Hematopoietic multipotent progenitor cell treated with erythropoietin and hydrocortisone succinate and interleukin-3 and kit ligand, for 8 days (in vitro differentiated cells): ENCODE measurements around the gene PNPLA7.
"Not testable (repeated sequence)": the region's sequence is repeated elsewhere in the genome, so short reads cannot be mapped to it uniquely, and the experiment has no call there.

Experiments
- DNase-seq: peaks from one replicate; pipeline ENCODE4 v3.0.0-alpha.2; 2015

Gene PNPLA7

DNA sequence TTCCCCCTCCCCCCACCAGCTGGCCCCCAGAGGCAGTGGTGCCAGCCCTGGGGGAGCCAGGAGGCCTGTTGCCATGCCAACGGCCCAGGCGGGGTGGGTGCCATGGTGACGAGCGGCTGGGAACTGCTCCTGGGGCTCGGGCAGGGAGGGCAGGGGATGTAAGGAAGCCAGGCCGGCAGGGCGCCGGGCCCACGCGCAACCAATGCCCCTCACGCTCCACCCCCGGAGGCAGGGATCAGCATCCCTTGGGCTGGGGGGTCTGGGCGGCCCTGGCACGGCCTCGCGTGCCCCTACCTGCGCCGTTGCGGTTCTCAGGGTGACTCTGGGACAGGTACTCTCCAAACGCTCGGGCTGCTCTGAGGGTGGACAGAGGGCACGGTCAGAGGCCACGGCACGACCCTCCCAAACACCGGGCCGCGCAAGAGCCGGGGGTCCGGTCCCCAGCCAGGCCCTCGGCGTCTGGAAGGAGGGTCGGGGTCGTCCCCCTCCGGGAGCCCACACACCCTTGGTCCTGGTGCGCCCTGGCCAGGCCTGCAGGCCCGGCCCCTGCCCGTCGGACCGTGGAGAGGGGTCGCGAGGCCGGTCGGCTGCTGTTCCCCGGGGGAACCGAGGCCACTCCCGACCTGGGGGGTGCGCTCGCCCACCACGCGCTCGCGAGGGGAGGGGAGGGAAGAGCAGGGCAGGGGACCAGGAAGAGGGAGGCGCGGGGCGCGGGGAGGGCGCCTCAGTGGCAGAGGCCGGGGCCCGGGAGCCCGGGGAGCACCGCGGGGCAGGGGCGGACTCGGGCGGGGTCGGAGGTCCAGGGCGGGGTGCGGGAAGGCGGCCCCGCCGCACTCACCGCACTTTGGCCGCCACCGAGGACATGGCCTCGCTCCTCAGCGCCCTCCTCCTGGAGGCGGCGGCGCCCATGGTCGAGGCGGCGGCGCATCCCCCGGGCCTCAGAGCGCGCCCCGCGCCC is 91.7 kb downstream of the PNPLA7 start:
- DNase-seq: no peak

DNA sequence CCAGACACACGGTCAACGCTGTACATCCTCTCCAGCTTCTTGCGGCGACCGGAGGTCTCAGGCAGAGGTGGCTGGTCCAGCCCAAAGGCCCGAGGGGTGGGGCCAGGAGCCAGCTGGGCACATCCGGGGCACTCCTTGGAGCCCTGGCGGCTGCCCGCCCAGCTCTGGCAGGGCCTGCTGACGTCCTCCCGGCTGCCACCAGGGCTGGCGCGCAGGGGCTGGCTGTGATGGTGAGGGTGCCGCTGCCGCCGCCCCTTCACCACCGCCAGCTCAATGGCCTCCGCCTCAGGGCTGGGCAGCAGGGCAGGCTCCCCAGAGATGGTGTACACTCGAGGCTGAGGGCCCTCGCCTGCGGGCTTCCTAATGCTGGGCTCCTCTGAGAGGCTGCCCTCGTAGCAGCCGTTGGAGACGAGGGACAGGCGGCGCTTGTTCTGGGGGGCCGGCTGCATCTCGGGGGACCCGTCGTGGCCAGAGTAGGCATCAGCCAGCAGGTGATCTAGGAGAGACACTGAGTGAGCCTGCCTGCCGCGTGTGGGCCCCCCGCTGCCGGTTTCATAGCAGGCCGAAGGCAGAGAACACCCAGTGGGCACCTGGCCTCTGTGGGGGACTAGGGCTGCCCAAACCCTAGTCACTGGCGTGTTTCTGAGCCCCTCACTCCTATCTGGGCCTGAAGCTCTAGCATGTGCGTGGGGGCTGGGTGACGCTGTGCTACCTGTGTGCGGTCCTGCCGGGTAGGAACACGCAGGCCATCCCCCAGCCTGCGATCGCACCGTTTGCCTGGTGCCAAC is 92.6 kb downstream of the PNPLA7 start:
- DNase-seq: no peak

DNA sequence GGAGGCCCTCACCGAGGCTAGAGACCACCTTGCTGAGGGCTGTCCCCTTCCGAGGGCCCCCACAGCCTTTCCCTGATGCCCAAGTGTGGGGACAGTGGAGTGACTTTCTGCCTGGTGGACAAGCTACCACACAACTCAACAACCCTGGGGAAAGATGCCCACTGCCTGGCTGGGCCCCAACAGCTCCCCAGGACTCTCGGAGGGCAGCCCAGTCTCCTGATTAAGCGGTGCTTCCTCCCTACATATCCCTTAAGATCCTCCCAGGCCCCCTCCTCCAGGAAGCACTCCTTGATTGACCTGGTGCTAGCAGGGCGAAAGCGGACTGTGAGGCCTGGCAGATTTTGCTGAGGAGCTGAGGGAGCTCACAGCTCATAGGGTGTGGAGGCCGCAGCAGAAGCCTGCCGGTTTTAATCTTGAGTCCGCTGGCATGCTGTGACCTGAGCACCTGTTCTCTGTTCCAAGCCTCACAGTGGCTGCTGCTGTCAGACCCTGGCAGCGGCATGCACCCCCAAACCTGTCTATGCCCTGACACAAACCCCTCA is 93.3 kb downstream of the PNPLA7 start:
- no peak for DNase-seq

DNA sequence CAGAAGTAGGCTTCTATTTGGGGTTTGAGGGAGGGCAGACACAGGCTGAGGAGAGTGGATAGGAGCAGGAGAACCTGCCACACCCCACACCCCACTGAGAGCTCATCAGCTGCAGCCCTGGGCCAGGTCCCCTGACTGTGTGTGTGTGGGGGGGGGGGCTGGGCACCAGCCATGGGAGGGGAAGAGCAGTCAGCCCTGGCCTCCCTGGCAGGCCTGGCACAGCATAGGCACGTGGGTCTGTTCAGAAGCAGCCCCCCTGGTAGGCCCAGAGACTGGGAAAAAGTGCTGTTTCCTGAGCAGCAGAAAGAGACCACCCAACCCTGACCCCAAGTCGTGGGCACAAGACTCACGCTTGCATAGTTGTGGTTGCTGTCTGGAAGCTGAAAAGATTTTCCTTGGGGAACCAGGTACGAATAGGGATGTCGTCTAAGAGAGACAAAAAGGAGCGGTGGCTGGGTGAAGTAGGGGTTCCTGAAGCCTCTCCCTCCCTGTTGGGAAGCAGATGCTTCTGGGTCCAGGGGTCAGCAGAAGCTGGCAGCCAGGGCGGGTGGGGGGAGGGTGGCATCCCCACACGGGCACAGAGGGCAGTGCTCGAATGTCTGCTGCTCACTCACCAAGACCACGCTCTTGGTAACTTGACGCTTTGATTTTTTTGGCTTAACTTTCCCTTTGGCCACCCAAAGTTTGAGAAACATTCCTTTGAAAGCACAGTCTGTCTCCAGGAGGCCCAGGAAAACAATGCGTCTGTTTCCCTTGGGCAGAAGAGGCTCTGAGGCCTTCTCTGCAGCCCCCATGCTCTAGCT is 93.9 kb downstream of the PNPLA7 start:
- no peak for DNase-seq

DNA sequence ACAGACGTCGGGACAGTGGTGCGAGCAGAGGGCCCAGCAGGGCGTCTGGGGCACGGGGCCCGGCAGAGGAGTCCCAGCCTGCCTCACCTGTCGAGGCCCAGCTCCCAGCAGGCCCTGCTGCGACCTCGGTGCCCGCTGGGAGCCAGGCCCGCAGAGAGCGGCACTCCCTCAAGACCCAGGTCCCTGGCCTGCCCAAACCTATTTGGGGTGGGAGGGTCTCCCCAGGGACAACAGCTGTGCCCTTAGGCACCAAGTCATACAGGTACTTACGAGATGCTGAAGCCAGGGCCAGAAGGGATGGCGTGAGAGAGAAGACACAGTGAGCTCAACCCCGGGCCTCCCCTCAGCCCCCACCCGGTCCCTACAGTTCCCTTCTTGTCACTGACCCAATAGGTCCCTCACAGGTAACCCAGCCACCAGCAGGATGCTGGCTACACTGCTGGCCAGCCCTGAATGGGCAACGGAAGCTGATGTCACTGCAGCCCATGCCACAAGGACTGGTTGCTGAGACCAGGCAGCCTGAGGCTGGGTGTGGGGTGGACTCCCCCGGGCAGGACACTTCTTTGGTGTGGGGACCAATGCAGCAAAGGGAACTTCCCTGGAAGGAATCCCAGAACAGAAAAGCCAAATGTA is 94.7 kb downstream of the PNPLA7 start:
- no peak for DNase-seq

DNA sequence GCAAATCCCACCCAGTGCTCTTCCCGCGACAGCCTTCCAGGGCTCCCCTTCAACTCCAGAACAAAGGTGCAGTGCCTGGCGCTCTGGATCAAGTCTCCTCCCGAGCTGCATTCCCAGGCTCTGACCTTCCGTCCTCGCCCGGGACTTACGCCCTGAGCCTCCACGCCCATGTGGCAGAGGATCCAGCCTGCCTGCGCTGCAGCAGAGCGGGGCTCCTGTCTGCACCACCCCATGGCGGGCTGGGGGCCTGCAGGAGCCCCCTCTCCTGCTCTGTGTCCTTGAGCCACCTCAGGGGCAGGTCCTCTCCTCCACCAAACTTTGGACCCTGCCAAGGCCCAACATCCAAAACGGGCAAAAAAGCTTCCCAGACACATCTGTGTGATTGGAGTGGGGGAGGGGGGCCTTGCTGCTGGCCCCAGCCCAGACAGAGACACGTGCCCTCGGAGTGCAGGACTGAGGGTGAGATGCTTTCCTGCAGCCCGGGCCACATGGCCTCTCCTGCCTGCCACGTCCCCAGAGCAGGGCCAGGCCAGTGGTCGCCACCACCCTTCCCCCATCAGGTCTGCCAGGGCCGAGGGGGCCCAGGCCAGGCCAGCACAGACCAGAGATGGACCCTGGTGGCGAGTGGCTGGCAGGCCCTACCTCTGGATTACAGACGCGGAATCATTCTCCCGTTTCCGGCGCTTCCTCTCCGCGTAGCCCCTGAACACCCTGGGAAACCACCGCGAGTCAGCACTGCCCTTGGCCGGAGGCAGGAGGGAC is 95.4 kb downstream of the PNPLA7 start:
- peak; percentile 15 for DNase-seq

DNA sequence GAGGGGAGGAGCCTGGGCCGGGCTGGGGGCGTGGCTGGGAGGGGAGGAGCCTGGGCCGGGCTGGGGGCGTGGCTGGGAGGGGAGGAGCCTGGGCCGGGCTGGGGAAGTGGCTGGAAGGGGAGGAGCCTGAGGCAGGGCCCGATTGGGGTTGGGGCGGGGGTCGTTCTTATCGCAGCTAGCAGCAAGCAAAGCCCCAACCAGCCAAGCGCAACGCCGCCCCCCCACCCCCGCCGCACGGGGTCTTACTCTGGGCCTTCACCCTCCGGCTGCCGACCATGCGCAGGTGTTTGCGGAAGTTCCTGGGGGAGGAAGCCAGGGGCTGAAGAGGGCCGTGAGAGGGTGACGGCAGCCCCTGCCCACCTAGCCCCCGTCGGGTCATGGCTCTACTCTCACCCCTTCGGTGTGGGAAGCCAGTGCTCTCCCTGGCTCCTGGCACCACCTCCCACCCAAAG is 96.0 kb downstream of the PNPLA7 start:
- peak; percentile 30 for DNase-seq

DNA sequence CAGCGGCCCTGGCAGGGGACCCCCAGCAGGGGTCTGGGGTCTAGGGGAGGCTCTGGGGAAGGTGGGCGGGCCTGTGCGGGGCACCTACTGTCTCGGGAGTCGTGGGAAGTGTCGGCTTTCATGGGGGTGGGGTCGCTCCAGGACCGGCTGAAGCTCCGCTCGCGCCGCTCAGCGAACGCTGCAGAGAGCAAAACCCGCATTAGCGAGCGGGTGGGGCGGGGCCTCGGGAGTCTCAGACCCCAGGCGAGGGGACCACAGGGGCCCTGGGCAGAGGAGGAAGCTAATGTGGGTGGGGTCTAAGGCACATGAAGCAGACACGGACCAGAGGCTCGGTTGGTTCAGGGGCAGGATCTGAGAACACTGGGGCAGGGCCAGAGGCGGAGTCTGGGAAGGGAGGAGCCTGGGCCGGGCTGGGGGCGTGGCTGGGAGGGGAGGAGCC is 96.5 kb downstream of the PNPLA7 start:
- DNase-seq: peak; percentile 72

DNA sequence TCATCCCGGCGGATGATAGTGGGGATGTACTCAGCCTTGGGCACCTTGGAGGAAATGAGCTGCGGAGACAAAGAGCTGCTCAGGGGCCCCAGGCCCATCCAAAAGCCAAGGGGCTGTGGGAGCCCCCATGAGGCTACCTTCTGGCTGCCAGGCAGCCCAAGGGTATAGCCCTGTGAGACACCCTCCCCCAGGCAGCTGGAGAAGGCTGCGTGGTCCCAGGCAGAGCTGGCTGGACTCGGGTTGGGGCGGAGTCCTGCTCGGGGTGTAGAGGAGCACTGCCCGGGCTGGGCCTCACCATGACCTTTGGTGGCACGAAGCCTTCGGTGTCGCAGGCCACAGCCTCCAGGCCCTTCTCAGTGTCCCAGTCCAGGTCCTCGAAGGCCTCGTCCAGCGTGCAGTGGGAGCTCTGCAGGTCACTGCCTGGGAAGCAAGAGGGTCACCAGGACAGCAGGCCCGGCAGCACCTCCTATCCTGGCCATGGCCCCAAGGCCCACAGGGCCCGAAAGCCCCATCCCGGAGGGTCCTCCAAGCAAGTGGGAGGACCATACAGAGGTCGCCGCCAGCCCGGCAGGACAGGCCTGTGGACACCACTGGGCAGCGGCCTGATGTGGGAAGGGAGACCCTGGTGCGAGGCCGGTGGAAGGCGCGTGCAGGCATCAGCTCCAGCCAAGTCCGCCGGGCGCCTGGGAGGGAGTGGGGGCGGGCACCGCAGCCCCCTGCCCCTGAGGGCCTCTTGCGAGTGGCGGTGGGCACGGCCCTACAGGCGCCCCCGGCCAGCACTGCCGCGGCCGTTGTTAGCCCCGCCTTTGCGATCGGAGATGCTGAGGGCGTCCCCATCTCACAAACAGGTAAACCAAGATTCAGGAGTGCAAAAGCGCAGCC is 97.2 kb downstream of the PNPLA7 start:
- no peak for DNase-seq

DNA sequence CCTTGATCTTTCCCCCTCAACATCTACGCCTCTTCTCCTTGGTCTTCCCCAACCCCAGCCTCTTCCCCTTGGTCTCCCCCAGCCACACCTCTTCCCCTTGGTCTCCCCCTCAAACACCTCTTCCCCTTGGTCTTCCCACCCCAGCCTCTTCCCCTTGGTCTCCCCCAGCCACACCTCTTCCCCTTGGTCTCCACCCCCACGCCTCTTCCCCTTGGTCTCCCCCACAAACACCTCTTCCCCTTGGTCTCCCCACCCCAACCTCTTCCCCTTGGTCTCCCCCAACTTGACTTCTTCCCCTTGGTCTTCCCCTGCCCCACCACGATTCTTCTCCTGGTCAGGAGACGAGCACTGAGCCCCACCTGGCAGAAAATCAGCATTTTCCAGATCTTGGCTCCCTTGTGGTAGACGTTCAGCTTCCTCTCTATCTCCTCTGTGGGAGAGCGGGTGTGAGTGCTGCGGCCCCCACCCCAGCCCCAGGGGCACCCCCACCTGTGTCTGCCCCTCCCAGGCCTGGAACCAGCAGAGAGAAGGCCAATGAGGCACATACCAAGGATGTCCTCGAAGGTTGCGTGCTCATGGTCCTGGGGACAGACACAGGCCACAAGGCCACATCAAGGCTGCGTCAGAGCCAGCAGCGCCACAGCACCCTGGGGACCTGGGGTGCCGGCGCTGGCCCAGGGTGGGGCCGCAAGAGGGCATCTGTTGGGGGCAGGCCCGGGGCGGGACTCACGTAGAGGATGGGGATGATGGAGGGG is 98.0 kb downstream of the PNPLA7 start:
- no peak for DNase-seq

DNA sequence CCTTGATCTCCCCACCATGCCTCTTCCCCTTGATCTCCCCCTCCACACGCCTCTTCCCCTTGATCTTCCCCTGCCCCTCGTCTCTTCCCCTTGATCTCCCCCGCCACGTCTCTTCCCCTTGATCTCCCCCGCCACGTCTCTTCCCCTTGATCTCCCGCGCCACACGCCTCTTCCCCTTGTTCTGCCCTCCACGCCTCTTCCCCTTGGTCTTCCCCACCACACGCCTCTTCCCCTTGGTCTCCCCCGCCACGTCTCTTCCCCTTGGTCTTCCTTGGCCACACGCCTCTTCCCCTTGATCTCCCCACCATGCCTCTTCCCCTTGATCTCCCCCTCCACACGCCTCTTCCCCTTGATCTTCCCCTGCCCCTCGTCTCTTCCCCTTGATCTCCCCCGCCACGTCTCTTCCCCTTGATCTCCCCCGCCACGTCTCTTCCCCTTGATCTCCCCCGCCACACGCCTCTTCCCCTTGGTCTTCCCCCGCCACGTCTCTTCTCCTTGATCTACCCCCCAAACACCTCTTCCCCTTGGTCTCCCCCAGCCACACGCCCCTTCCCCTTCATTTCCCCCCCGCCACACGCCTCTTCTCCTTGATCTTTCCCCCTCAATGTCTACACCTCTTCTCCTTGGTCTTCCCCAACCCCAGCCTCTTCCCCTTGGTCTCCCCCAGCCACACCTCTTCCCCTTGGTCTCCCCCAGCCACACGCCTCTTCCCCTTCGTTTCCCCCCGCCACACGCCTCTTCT is 98.8 kb downstream of the PNPLA7 start:
- DNase-seq: not testable (repeated sequence)

DNA sequence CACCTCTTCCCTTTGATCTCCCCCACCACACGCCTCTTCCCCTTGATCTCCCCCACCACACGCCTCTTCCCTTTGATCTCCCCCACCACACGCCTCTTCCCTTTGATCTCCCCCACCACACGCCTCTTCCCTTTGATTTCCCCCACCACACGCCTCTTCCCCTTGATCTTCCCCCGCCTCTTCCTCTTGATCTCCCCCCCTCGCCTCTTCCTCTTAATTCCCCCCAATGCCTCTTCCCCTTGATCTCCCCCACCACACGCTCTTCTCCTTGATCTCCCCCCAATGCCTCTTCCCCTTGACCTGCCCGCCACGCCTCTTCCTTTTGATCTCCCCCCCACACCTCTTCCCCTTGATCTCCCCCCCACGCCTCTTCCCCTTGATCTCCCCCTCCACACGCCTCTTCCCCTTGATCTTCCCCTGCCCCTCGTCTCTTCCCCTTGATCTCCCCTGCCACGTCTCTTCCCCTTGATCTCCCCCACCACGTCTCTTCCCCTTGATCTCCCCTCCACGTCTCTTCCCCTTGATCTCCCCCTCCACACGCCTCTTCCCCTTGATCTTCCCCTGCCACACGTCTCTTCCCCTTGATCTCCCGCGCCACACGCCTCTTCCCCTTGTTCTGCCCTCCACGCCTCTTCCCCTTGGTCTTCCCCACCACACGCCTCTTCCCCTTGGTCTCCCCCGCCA is 99.5 kb downstream of the PNPLA7 start:
- DNase-seq: not testable (repeated sequence)

DNA sequence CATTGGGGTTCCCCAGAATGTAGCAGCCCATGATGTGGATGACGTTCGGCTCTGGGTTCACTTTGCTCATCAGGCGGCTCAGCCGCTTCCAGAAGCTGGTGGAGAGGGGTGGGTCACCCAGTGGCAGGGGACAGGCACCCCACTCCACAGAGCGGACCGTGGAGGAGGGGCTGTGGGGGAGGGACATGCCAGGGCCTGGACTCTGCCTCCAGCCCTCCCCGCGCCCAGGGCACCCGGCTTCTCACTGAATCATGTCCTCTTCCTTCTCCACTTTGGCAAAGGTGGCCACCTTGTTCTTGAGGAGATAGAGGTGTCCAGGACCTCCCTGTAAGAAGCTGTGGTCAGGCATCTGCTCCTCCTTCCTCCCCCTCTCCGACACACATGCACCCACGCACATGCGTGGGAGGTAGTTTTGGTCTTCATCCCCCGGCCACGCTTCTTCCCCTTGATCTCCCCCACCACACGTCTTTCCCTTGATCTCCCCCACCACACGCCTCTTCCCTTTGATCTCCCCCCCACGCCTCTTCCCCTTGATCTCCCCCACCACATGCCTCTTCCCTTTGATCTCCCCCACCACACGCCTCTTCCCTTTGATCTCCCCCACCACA is 100.2 kb downstream of the PNPLA7 start:
- peak; percentile 42 for DNase-seq

DNA sequence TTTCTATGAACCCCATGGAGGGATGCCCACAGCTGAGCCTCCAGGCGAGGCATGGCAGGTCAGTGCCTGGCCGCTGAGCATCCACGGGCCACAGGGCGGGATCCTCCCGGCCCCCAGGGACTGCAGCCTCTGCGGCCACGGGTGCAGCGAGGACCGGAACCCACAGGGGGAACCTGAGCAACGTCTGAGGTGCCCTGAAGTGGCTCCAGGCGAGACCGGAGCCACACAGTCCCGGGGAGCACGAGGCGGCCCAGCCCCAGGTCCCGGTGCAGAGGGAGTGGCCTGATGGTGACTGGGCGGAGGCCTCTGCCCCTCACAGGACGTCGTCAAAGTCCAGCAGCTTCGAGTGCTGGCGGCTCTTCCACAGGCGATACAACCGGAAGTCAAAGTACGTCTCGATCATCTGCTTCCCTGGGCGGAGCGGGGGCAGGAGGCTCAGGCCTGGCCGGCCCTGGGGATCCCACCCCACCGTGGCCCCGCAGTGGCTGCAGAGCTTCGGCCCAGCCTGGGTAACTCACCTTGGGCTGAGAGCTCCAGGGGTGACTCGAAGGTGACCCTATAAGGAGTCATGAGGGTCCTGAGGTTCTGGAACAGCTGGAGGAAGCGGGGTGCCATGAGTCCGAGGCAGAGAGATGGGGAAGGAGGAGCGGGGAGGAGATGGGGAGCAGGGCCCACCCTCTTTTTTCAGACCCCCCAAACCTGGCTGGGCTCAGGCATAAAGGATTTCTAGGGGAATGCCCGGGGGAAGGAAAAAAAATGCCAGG is 100.9 kb downstream of the PNPLA7 start:
- DNase-seq: no peak

DNA sequence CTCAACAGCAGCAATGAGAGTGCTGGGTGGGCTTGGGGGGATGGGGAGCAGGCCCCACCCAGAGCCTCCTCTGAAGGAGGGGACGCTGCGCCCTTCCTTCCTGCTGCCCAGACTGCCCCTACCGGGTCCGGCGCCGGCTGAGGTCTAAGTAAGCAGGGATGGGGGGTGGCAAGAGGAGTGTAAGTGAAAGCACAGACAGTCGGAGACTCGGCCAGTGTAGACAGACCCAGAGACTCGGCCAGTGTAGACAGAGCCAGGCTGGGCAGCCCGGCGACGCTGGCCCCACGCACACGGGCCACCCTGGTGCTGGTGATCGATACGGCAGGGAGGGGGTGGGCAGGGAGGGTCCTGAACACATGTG is 101.6 kb downstream of the PNPLA7 start:
- no peak for DNase-seq

DNA sequence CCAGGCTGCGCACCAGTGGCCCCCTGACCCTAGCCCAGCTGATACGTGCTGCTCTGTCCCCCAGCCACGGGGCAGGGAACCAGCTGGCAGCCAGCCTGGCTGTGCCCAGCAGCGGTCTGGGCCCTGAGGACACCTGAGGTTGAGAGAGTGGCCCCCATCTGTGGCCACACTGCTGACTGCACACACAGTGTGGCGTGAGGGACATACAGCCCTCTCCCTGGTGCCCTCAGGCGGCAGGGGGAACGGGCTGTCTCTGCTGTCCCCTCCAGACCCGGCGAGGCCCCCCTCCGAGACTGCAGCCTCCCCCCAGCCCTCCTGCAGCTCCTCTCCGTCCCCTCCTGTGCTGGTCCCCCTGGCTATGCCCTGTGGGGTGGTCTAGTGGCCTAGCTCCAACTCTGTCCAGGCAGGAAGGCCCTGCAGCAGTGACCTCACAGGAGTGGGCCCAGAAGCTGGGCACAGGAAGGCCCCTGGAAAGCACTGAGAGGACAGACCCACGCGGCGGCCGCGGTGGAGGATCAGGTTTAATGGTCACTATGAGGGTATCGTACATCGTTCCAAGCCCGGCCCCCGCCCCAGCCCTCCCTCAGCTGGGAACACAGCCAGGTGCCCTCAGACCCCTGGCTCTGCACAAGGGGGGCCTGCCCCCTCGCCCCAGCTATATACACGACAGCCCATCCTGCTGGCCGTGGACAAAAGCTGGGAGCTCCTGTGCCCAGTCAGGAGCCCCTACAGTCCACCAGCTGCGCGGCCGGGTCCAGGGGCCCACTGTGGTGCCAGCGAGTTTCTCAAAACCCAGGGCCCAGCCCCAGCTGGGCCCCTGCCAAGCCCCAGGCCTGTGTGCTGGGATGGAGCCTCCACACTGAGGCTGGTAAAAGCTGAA is 102.2 kb downstream of the PNPLA7 start:
- DNase-seq: no peak
